Ammon's horn (tissue), 1 donor: ENCODE results near the gene HAT1.
"Not testable (repeated sequence)": the region's sequence is repeated elsewhere in the genome, so short reads cannot be mapped to it uniquely, and the experiment has no call there.

Experiments
- DNase-seq: peaks from one replicate; pipeline ENCODE4 v3.0.0-alpha.2; 2016; ENCODE audit warnings: low spot score

The HAT1 gene

GRCh38 chr2:171922230-171923022 lies at the start of gene HAT1:
HAT1 (plus strand) TSS chr2:171922461; CDS start chr2:171922501, 40 bp downstream.
- DNase-seq, result peak; percentile 98

GRCh38 chr2:171874517-171874916 lies 47.7 kb upstream of the HAT1 start:
- DNase-seq, result no peak

DNA sequence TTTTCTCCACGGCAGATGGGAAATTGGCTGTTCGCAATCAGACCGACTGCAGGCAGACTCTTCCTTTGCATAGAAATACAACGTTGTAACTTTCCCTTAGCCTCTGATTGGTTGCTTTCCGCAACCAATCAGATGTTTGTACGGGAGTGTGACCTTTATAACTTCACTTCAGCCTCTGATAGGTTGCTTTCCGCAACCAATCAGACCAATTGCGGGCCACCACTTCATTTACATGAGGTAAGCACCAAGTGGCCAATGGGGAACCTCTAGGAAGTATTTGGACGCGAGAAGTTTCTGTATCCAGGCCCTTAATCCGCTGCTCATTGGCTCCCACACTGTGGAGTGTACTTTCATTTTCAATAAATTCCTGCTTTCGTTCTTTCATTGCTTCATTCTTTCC lies 47.3 kb upstream of the HAT1 start:
- DNase-seq, result no peak

- no peak for DNase-seq
Measured at GRCh38 chr2:171878481-171878993, 43.7 kb upstream of the HAT1 start.

DNA sequence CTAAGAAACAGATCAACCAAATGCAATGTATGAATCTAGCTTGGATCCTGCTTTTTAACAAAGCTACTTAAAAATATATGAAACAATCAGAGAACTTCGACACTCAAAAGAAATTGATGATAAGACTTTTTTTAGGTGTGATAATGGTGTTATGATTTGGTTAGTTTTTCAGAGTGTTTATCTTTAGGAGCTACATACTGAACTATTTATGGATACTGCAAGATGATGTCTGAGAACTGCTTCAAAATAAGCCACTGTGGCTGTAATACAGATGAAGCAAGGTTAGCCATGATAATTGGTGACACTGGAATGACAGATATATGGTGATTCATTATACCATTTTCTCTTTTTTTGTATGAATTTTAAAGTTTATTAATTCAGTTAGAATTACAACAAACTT lies 42.4 kb upstream of the HAT1 start:
- DNase-seq, result no peak

DNA sequence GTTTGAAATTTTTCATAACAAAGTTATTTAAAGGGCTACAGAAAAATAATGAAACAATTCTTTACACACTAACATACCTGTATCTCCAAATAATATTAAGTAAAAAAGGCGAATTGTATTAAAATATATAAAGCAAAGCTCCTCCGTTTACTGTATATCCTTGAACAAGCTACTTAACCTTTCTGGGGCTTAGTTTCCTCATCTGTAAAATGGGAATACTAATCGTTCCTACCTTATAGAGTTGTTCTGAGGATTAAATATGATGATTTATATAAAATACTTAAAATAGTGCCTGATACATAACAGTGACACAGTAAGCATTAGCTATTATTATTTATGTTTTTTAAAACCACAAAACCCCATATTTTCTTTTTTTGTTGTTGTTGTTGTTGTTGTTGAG lies 41.5 kb upstream of the HAT1 start:
- no peak for DNase-seq

GRCh38 chr2:171882089-171882769 lies 40.0 kb upstream of the HAT1 start:
- no peak for DNase-seq

DNA sequence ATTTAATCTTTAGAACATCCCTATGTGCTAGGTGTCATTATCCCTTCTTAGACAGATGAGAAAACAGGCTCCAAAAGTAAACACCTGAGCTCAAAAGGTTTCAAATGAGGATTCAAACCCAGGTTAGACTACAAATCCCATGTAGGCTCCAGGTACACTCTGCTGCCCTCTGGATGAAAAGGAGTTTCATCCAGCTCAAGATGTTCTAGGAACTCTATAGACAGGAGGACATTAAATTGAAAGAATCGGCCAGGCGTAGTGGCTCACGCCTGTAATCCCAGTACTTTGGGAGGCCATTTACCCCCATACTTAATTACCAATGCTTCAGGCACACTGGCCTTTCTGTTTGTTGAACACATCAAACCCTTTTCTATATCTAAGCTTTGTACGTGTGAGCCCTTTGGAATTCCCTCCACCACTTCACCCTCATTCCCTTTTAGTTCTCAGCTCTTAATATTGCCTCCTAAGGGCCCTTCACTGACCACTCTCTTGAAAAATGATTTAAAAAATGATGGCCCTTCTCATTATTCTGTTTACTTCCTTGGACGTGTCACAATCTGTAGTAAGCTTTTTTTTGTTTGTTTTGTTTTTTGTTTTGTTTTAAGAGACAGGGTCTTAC lies 38.9 kb upstream of the HAT1 start:
- no peak for DNase-seq

DNA sequence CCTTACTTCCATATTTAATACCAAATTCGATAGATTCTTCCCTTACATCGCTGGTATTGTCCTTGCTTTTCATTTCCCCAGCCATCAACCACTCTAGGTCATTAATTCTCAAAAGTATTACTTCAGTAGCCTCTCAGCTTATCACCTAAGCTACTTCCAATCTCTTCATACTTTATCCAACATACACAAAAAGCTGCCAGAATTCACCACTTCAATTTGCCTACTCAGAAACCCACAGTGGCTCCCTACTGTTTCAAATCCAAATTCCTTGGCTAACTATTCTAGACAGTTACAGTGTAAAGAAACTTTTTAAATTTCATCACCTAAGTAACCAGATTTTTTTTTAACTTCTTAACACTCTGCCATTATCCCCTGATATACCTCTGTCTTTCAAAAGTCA lies 32.9 kb upstream of the HAT1 start:
- DNase-seq, result no peak

- DNase-seq, result no peak
Measured at GRCh38 chr2:171889808-171890207, 32.5 kb upstream of the HAT1 start.

DNA sequence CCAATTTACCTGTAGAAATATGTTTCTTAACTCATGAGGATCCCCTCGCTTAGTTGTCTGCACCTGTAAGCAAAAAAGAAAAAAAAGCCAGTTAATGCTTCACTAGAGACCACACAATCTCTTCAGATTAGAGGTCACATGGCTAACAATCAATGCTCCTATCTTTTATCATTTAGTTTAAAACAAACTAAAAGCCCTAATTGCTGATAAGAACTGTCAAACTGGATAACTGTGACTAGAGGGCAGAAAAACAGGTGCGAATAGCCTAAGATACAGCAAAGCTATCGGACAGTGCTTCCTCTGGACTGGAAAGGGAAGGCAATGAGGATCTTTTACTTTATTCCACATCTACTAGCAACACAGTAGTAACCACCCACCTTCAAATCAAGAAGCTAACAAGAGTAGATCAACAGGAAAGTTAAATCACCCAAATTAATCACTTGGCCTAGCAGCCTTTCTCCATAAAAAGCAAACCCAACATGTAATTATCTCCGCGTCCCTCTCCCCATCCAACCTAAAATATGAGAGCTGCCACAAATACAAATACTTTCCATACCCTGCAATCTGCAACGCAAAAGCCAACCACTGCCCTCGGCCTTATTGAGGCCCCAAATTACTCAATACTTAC lies 29.0 kb upstream of the HAT1 start:
- peak; percentile 8 for DNase-seq

GRCh38 chr2:171893824-171894611 lies 28.2 kb upstream of the HAT1 start, which contains the start of gene SLC25A12:
SLC25A12 (minus strand) TSS chr2:171894244; CDS start chr2:171894214, 30 bp downstream.
- DNase-seq, result peak; percentile 90

DNA sequence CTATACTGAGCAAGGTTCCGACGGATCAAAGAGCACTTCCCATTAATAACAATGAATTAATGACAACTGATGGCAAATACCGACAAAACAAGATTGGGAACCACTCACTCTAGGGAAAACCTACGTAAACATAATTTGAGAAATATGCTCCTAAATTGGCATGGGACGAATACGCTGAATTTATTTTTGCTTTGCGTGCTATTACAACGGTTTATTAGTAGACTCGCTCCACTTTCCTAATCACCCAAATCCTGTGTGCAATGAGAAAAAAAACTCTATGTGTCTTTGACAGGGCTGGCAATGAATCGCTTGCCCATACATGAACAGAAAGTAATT lies 27.7 kb upstream of the HAT1 start:
- no peak for DNase-seq

DNA sequence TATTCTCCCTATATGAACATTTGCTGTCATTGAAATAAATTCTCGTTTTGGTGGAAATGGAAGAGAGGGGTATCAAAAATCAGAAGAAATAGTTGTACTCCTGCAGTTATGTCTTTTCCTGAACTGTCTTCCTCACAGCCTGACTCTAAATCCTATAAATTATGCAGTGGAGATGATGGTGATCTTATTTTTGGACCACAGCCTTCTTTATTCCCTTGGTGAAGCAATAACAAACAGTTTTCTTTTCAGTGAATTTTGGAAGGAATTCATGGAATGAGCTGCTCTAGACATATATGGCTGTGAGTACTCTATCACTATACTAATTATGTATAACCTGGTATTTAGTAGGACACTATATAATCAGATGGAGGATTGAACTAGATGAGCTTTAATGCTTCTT lies 26.5 kb upstream of the HAT1 start:
- no peak for DNase-seq

GRCh38 chr2:171899623-171900282 lies 22.5 kb upstream of the HAT1 start:
- not testable (repeated sequence) for DNase-seq

DNA sequence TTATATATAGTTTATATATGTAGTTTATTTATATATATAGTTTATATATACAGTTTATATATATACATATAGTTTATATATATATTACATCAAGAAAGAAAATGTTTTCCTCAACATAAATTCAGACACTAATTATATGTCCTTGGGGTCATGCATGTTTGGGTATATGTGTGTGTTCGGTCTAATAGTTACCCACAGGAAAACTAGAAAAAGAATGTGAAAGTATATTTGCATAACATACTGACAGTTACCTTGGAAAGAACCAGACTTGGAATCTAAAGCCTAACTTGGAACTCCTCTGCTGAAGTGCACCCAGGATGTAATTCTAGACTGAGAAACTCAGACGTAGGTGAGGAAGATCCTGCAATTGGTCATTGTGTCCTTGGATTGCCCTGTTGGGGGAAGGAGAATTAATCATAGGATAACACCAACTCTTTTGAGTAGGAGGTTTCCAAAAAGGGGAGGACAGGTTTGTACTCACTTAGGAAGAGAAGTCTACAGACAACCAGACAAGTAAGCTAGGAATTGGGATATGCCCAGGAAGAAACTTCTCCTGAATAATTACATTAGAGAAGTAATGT lies 19.3 kb upstream of the HAT1 start:
- DNase-seq, result no peak

DNA sequence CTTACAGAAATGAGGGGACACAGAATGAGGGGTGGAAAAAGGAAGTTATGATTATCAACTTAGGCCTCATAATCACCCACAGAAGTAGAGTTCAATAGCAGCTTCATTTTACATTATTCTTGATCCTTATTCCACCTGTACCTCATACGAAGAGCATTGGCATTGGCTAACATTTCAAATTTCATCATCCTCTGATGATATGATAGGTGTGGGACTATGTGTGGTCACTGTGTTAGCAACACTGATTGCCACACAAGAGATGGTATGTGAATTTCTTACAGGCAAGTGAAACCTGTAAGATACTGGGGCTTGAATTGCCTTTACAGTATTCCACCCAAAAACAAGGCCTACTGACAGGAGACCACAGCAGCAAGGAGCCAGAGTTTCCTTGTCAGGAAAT lies 14.0 kb upstream of the HAT1 start:
- no peak for DNase-seq

- DNase-seq, result no peak
Measured at GRCh38 chr2:171909266-171909665, 13.0 kb upstream of the HAT1 start.

DNA sequence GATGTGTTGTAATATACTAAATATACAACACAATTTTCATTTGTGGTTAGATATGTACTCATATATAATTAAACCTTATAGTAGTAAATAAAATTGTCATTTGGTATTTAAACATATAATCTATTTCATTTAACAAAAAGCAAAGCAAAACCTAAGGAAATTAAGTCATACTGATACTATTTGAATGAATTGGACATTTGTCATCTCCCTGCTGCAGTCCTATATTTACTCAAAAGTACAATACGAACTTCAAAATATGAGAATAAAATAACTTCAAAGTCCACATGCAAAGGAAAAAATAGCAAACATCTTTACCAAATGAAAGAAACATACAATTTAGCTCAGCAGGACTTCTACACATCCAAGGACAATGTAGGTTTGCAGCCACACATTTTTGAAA lies 11.8 kb upstream of the HAT1 start:
- no peak for DNase-seq

- DNase-seq, result no peak
Measured at GRCh38 chr2:171913517-171913916, 8.7 kb upstream of the HAT1 start.

GRCh38 chr2:171919453-171919852 lies 2.8 kb upstream of the HAT1 start:
- DNase-seq, result no peak
